SK-N-MC (cell line): ENCODE data around the gene JADE2.

Source experiments
- DNase-seq: peaks from one replicate; pipeline ENCODE4 v3.0.0-alpha.2; 2011; ENCODE audit warnings: low read depth, low spot score
- H3K27ac ChIP-seq: fragments of 200-600 bp; sonication (generic); 2 replicates; pipeline ENCODE4 v1.5.1; 2016; ENCODE audit warnings: mixed run types
- H3K36me3 ChIP-seq: fragments of 200-600 bp; sonication (generic); 2 replicates; pipeline ENCODE4 v1.6.1; 2017; ENCODE audit warnings: antibody characterized with exemption, low read length, mixed read lengths; ENCODE audit not compliant: insufficient read depth
- H3K4me3 ChIP-seq: fragments of 200-600 bp; sonication (generic); 2 replicates; pipeline ENCODE4 v1.5.1; 2016
- H3K9ac ChIP-seq: fragments of 200-600 bp; sonication (generic); 2 replicates; pipeline ENCODE4 v1.8.0; 2017; ENCODE audit warnings: mixed run types, mixed read lengths; ENCODE audit not compliant: insufficient read length
- H3K9me3 ChIP-seq: fragments of 200-600 bp; sonication (generic); 2 replicates; pipeline ENCODE4 v1.6.1; 2017; ENCODE audit warnings: low read depth, mild to moderate bottlenecking, antibody characterized with exemption, low read length, moderate library complexity, mixed read lengths
- EZH2 ChIP-seq: fragments of 200-600 bp; sonication (generic); IDR thresholded peaks from one replicate; pipeline ENCODE4 v1.6.1; 2017; ENCODE audit warnings: antibody characterized with exemption
- FOXP2 ChIP-seq: optimal IDR thresholded peaks from 2 replicates; pipeline ENCODE3; 2011; ENCODE audit warnings: mild to moderate bottlenecking, moderate library complexity; ENCODE audit not compliant: insufficient read depth; ENCODE audit errors: extremely low read length, control extremely low read depth
- POLR2AphosphoS5 ChIP-seq: IDR thresholded peaks from 2 replicates; pipeline ENCODE4 v1.6.1; 2012; ENCODE audit warnings: mild to moderate bottlenecking, low read depth, low read length, borderline replicate concordance

The JADE2 gene

DNA sequence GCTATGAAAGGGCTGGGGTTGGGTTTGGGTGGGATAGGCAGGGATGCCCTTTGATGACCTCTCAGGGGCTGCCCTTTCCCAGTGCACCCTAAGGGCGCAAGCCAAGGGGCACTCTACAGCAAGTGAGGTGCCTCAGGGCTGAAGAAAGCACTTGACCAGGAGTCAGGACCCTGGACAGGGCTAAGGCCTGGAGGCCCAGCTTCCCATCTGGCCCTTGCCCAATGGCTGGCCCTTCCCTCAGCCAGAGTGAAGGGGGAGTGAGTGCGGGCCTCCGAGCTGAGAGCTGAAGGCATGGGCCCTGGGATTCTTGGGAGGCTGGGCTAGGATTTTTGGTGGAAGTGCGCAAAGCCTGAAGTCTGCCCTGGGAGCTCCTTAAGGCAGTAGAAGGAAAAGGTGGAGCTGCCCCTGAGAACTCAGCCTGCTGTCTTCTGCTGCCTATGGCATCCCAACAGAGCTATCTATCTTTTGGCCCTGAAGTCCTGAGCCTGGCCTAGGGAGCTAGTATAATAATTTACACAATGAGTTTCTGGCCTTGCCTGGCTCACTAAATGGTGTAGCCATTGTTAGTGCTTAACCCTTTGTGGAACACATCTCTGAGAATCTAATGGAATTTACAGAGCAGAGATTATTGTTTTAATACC lies 16.4 kb downstream of the JADE2 start:
- TF ChIP-seq POLR2AphosphoS5 (no peak), EZH2 (no peak), FOXP2 (no peak)
- H3K4me3 ChIP-seq, result no peak overlapping the region
- H3K9ac ChIP-seq, result no peak overlapping the region
- H3K36me3 ChIP-seq, result peaks cover 8% of the 10 kb centered on the region; the same call in 1 of the 2 replicates
- H3K9me3 ChIP-seq, result no peaks in the 10 kb centered on the region
- no peak overlapping the region for H3K27ac ChIP-seq
- DNase-seq, result no peak

DNA sequence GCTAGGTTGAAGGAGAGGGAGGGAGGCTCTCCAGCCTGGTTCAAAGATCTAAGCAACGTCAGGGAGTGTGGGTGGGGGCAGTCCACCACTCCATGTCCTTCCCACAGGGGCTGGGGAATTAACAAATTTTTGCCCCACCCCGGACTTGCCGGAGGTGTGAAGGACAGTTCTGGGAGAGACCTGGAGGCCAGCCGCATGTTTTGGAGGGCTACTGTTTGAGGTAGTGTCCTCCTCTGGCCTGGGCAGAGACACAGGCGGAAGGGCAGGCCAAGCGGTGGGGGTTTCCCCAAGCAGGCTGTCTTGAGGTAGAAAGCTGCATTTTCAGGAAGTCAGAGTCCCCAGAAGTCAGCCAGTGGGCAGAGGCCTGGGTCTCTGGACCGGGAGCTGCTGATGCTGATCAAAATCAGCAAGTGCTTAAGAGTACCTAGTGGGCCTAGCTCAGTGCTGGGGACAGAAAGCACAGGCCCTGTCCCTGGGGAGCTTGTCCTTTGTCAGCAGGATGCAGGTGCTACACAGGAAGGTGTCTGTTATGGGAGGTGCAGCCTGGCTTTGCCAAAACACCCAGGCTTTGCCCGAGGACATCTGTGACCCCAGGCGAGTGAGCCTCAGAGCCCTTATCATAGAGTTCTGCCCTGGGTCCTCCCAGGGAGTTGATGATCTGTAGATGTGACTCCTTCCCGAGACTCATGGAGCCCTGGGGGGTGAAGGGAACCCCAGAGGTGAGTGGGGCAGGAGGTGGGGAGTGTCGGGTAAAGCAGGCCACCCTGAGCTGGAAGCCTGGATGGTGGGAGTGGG lies 18.5 kb downstream of the JADE2 start:
- Histone ChIP-seq H3K27ac (no peak overlapping the region), H3K36me3 (peaks cover 8% of the 10 kb centered on the region; the same call in 1 of the 2 replicates), H3K9ac (no peak overlapping the region), H3K4me3 (no peak overlapping the region), H3K9me3 (no peaks in the 10 kb centered on the region)
- no peak for DNase-seq
- TF ChIP-seq FOXP2 (no peak), POLR2AphosphoS5 (no peak), EZH2 (no peak)

DNA sequence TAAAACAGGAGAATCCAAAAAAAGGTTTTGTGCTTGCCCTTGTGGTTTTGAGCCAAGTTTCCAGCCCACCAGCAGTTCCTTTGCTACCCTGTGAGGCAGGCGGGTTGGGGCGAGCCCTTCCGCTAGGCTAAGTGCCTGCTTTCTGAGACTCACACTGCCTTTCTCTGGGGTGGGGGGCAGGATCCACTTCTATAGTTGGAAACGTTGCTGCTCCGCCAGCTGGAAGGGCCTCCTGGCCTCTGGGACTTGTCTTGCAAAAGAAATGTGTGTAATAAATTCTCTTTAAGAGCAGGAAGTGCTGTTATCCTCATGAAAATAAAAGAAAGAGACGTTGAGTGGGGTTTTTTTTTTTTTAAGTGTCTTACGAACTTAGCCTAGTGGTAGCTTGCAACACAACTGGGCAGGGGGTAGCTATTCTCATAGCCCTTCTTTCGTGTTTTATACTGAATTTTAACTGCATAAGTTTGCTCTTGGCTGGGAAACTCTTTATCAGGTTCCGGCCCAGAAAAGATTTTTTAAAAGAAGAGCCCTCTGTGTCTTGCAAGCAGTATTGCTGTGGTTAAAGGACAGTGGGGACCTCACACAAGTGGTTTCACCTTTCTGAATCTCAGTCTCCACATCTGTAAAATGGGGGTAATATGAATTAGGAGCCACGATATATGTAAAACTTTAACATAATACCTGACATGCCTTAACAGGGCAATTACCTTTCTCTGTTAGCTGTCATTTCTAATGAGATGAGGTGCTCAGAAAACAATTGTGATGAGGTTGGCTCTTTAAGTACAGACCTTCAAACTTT lies 19.8 kb downstream of the JADE2 start:
- Histone ChIP-seq H3K9me3 (no peaks in the 10 kb centered on the region), H3K36me3 (peaks cover 8% of the 10 kb centered on the region; the same call in 1 of the 2 replicates), H3K4me3 (peak overlapping the region; percentile 53), H3K27ac (peak overlapping the region; percentile 80), H3K9ac (no peak overlapping the region)
- no peak for TF ChIP-seq POLR2AphosphoS5
- no peak for TF ChIP-seq FOXP2
- no peak for TF ChIP-seq EZH2
- DNase-seq, result peak; percentile 66

DNA sequence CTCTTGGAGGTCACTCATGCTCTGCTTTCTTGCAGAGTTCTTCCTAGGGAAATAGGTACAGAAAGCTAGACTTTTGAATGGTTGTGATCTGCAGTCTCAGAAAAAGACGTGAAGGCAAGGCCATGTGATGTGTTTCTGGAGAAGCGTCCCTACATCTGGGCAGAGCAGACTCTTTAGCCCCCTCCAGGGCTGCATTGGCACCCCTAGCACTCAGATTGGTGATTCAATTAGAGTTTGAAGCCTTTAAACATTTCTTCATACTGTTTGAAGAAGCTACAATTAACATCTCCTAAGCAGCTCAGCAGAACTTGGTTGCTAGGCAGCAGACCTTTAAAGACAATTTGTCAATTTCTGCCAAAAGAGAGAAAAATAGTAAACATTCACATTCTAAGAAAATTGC lies 21.6 kb downstream of the JADE2 start:
- H3K27ac ChIP-seq, result no peak overlapping the region
- H3K36me3 ChIP-seq, result peaks cover 5% of the 10 kb centered on the region; the same call in 1 of the 2 replicates
- TF ChIP-seq POLR2AphosphoS5, result no peak
- TF ChIP-seq EZH2, result no peak
- no peak for TF ChIP-seq FOXP2
- H3K9ac ChIP-seq, result no peak overlapping the region
- H3K9me3 ChIP-seq, result no peaks in the 10 kb centered on the region
- H3K4me3 ChIP-seq, result no peak overlapping the region
- DNase-seq, result no peak

DNA sequence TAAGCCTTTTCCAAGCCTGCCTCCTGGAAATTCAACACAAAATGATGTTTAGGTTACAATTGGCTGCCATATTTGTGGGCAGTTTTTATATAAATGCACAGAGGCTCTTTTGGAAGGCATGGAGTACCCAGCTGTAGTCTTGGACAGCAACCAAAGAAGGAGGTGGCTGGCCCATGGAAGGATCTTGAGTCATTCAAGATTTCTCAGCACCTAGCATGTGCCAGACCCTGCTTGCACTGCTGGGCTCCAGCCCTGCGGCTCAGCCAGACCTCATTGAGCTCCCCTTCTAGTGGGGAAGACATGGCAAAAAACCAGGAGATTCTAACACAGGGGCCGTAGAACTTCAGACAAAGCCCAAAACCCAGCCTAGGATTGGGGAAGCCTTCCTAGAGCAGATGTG lies 22.1 kb downstream of the JADE2 start:
- H3K9ac ChIP-seq, result no peak overlapping the region
- H3K9me3 ChIP-seq, result no peaks in the 10 kb centered on the region
- peaks cover 5% of the 10 kb centered on the region; the same call in 1 of the 2 replicates for H3K36me3 ChIP-seq
- TF ChIP-seq FOXP2 (no peak), POLR2AphosphoS5 (no peak), EZH2 (no peak)
- no peak overlapping the region for H3K27ac ChIP-seq
- no peak overlapping the region for H3K4me3 ChIP-seq
- DNase-seq, result no peak

DNA sequence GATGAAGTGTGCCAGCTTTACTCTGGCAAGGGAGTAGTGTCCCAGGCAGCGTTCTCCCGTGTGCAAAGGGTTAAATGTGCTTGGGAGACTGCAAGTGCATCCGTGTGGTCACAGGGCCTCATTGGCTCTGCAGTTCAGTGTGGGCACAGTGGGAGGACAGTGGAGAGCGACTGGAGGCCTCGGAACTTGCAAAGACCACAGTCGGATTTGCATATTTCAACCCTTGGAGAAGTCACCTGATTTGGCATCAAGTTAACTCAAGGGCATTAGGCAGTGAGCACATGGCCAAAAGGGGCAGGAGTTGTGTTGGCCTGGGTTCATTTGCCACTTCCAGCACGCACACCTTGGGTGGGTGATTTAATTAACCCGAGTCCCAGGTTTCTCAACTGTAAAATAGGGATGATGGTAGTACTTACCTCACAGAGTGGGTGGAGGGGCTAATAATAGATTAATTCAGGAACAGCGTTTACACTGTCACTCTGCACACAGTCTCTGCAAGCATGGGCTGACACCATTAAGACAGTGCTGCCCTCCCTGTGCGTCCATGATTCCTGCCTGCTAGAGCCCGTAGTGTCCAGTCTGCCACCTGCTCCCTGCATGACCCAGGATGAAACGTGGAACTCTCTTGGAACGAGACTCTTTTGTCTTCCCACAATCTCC lies 22.7 kb downstream of the JADE2 start:
- H3K9ac ChIP-seq, result no peak overlapping the region
- H3K36me3 ChIP-seq, result peaks cover 5% of the 10 kb centered on the region; the same call in 1 of the 2 replicates
- no peak overlapping the region for H3K27ac ChIP-seq
- no peak overlapping the region for H3K4me3 ChIP-seq
- DNase-seq, result no peak
- no peak for TF ChIP-seq EZH2
- no peak for TF ChIP-seq POLR2AphosphoS5
- no peak for TF ChIP-seq FOXP2
- no peaks in the 10 kb centered on the region for H3K9me3 ChIP-seq

DNA sequence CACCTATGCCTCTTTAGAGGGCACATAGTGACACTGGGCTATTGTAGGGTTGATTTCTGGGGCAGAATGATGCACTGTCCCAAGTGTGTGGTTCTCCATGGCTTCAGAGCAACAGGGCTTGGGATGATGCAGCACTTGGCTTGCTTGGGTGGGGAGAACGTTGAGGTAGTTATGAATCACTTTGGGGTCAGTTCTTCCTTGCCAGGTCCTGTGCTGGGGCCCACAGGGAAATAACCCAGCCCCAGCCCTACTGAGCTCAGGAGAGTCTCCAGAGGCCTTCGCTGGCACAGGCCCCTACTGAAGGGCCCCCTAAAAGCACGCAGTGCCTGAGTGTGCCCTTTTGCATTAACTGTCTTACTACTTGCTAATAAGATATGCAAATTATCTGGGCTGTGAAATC lies 24.2 kb downstream of the JADE2 start:
- H3K9ac ChIP-seq, result no peak overlapping the region
- TF ChIP-seq FOXP2 (no peak), POLR2AphosphoS5 (no peak), EZH2 (no peak)
- peaks cover 5% of the 10 kb centered on the region; the same call in 1 of the 2 replicates for H3K36me3 ChIP-seq

More for the DNA sequence above, 24.2 kb downstream of the JADE2 start:
- DNase-seq, result no peak
- Histone ChIP-seq H3K9me3 (no peaks in the 10 kb centered on the region), H3K4me3 (no peak overlapping the region), H3K27ac (no peak overlapping the region)
